Measurements from ENCODE around the gene AKAP17A.

AKAP17A gene

GRCh38 chrX:1576201-1576992 lies 15.0 kb upstream of the AKAP17A start:
- H3K27ac ChIP-seq, result no peak overlapping the region
- peaks cover 15% of the 10 kb centered on the region for H3K4me1 ChIP-seq (ENCODE audit: low read depth, poor library complexity, severe bottlenecking)
- TF ChIP-seq CTCF (conservative IDR thresholded peaks at IDR 0.05; ENCODE audit: low read depth, low read length), result no peak
- H3K4me3 ChIP-seq (IDR thresholded peaks at IDR 0.05; ENCODE audit: insufficient read depth, low read depth, low read length), result no peak overlapping the region
- peak overlapping the region; percentile 36; the same call in 1 of the 2 replicates for H3K4me2 ChIP-seq
- no peaks in the 10 kb centered on the region for H3K79me2 ChIP-seq (ENCODE audit: insufficient read depth, low read depth)
- H4K20me1 ChIP-seq (ENCODE audit: insufficient read depth), result no peaks in the 10 kb centered on the region
- no peaks in the 10 kb centered on the region for H3K27me3 ChIP-seq (ENCODE audit: insufficient read depth, low read depth)
- peak overlapping the region; percentile 12; the same call in 1 of the 2 replicates for H2AFZ ChIP-seq (ENCODE audit: low read depth)
- no peak overlapping the region for H3K9ac ChIP-seq
- H3K36me3 ChIP-seq (ENCODE audit: insufficient read depth), result no peaks in the 10 kb centered on the region

DNA sequence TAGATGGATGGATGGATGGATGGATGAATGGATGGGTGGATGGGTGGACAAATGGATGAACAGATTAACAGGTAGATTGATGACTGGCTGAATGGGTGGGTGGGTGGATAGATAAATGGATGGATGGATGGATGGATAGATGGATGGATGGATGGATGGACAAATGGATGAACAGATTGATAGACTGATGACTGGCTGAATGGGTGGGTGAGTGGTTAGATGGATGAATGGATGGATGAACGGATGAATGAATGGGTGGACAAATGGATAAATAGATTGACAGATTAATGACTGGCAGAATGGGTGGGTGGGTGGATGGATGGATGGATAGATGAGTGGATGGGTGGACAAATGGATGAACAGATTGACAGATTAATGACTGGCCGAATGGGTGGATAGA lies 13.6 kb upstream of the AKAP17A start:
- Histone ChIP-seq H3K4me2 (no peak overlapping the region), H3K79me2 (ENCODE audit: insufficient read depth, low read depth) (no peaks in the 10 kb centered on the region), H3K4me1 (ENCODE audit: low read depth, poor library complexity, severe bottlenecking) (peaks cover 28% of the 10 kb centered on the region), H3K4me3 (IDR thresholded peaks at IDR 0.05; ENCODE audit: insufficient read depth, low read depth, low read length) (no peak overlapping the region), H3K36me3 (ENCODE audit: insufficient read depth) (no peaks in the 10 kb centered on the region), H3K27ac (no peak overlapping the region), H3K9ac (no peak overlapping the region), H4K20me1 (ENCODE audit: insufficient read depth) (no peaks in the 10 kb centered on the region), H2AFZ (ENCODE audit: low read depth) (no peak overlapping the region), H3K27me3 (ENCODE audit: insufficient read depth, low read depth) (no peaks in the 10 kb centered on the region)
- no peak for TF ChIP-seq CTCF (conservative IDR thresholded peaks at IDR 0.05; ENCODE audit: low read depth, low read length)

- Histone ChIP-seq H3K36me3 (ENCODE audit: insufficient read depth) (no peaks in the 10 kb centered on the region), H2AFZ (ENCODE audit: low read depth) (no peak overlapping the region), H3K27me3 (ENCODE audit: insufficient read depth, low read depth) (no peaks in the 10 kb centered on the region), H4K20me1 (ENCODE audit: insufficient read depth) (no peaks in the 10 kb centered on the region), H3K4me3 (IDR thresholded peaks at IDR 0.05; ENCODE audit: insufficient read depth, low read depth, low read length) (no peak overlapping the region), H3K4me2 (no peak overlapping the region), H3K79me2 (ENCODE audit: insufficient read depth, low read depth) (no peaks in the 10 kb centered on the region), H3K9ac (no peak overlapping the region), H3K4me1 (ENCODE audit: low read depth, poor library complexity, severe bottlenecking) (peaks cover 34% of the 10 kb centered on the region), H3K27ac (no peak overlapping the region)
- TF ChIP-seq CTCF (conservative IDR thresholded peaks at IDR 0.05; ENCODE audit: low read depth, low read length), result no peak
These were observed 12.8 kb upstream of the AKAP17A start for GRCh38 chrX:1578511-1579173.

GRCh38 chrX:1581132-1581531 lies 10.3 kb upstream of the AKAP17A start:
- no peak overlapping the region for H3K4me3 ChIP-seq (IDR thresholded peaks at IDR 0.05; ENCODE audit: insufficient read depth, low read depth, low read length)
- H3K9ac ChIP-seq, result no peak overlapping the region
- H2AFZ ChIP-seq (ENCODE audit: low read depth), result no peak overlapping the region
- TF ChIP-seq CTCF (conservative IDR thresholded peaks at IDR 0.05; ENCODE audit: low read depth, low read length), result peak; percentile 83
- no peaks in the 10 kb centered on the region for H4K20me1 ChIP-seq (ENCODE audit: insufficient read depth)
- no peaks in the 10 kb centered on the region for H3K27me3 ChIP-seq (ENCODE audit: insufficient read depth, low read depth)
- H3K4me2 ChIP-seq, result no peak overlapping the region
- no peaks in the 10 kb centered on the region for H3K36me3 ChIP-seq (ENCODE audit: insufficient read depth)
- peaks cover 50% of the 10 kb centered on the region for H3K4me1 ChIP-seq (ENCODE audit: low read depth, poor library complexity, severe bottlenecking)
- no peak overlapping the region for H3K27ac ChIP-seq
- no peaks in the 10 kb centered on the region for H3K79me2 ChIP-seq (ENCODE audit: insufficient read depth, low read depth)
